ENCODE data around the gene BCOR. TPM values are rescaled to one million over a fixed set of nuclear protein-coding genes. Genes with fewer than 3 reads are reported as not detected.

Gene BCOR
- total RNA-seq, 1 experiment from 2014 or later = 35.1 TPM

DNA sequence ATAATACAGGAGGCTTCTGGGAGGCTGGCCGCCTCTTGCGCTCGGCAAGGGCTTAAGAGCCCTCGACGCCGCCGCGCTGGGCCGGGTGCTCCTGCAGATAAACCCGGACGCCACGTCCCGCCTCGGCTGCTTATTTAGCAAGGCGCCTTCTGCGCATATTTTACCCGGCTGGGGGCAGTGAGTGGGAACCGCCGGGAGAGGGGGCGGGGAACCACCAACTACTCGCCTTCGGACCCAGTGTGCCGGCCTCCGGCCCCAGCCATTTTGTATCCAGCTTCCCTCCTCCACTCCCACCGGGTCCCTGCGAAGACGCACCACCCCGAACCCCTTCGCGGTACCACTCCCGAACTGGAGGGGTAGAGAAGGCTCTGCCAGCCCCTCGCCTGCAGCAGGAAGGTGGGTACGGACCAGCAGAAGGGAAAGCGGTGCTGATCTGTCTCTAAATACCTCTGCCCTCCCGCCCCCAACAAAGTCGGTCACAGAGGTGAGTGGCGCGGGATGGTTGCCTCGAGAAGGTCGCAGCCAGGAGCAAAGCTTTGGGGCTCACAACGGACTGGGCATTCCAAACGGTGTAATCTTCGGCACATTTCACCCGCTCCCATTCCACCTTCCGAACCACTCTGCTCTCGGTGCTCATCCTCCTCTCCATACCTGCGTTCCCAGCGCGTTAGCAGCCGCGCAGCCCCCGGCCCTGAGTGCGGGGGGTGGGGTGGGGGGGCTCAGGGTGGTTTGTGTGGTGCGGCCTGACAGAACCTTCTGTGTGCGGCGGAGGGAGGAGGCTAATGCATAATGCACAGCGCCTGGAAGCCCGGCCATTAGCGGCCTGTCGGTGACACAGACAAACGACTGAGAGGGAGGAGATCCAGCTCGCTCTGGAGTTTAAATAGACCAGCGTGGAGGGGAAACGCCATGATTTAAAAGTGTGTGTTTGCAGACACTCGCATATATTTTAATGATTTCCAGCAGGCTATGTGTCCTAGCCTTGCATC is 4.9 kb upstream of the BCOR start:
- POLR2A ChIA-PET = no interaction called here
- Histone ChIP-seq H3K4me3 (replicated peaks in 1 of 2; ENCODE audit: low read depth in 1 of 2, low read length in 2 of 2) (no peak overlapping the region), H3K9me3 (ENCODE audit: control insufficient read depth in 1 of 2, insufficient read depth in 1 of 2, low read depth in 1 of 2, low read length in 2 of 2) (no peaks in the 10 kb centered on the region), H3K9me2 (ENCODE audit: insufficient read depth) (no peaks in the 10 kb centered on the region), H3K9ac (ENCODE audit: low read length) (no peak overlapping the region), H3K27ac (ENCODE audit: low read depth, low read length) (no peak overlapping the region; the same call in 1 of the 2 replicates), H3K36me3 (ENCODE audit: control insufficient read depth in 1 of 2, insufficient read depth in 2 of 2, low read length in 2 of 2) (no peaks in the 10 kb centered on the region), H3K4me1 (ENCODE audit: control insufficient read depth in 1 of 2, insufficient read depth in 2 of 2, low read length in 2 of 2) (peaks cover 31 to 55% of the 10 kb centered on the region in 2 experiments), H3K79me2 (ENCODE audit: insufficient read depth, low read length) (peaks cover 64% of the 10 kb centered on the region), H4K20me1 (ENCODE audit: insufficient read depth) (no peaks in the 10 kb centered on the region), H2AFZ (ENCODE audit: low read depth, low read length, poor library complexity, severe bottlenecking) (no peak overlapping the region), H3K27me3 (ENCODE audit: insufficient read depth, low read length) (no peaks in the 10 kb centered on the region), H3K4me2 (ENCODE audit: low read length) (no peak overlapping the region)
- CTCF ChIA-PET = no interaction called here
- no peak for DNase-seq (ENCODE audit: low read depth, low spot score)
- no peak for TF ChIP-seq FOSL1 (IDR thresholded peaks at IDR 0.05; ENCODE audit: low read depth)
- RAD21 ChIA-PET (ENCODE audit: low non-redundant PET in 1 of 2, low total read pairs in 2 of 2, uncharacterized antibody in 2 of 2, unreplicated experiment in 2 of 2) = no interaction called here
- ATAC-seq = no peak
- intact Hi-C loops (cut with micrococcal nuclease) = no loop called here
- BruUV-seq (replicated peaks) = no TSS peak

- RAD21 ChIA-PET (ENCODE audit: low non-redundant PET in 1 of 2, low total read pairs in 2 of 2, uncharacterized antibody in 2 of 2, unreplicated experiment in 2 of 2) = no interaction called here
- H3K79me2 ChIP-seq (ENCODE audit: insufficient read depth, low read length) = peaks cover 64% of the 10 kb centered on the region
- intact Hi-C loops (cut with micrococcal nuclease) = no loop called here
- POLR2A ChIA-PET = no interaction called here
- no peaks in the 10 kb centered on the region for H3K9me3 ChIP-seq (ENCODE audit: control insufficient read depth in 1 of 2, insufficient read depth in 1 of 2, low read depth in 1 of 2, low read length in 2 of 2)
- DNase-seq (ENCODE audit: low read depth, low spot score) = no peak
- H3K4me2 ChIP-seq (ENCODE audit: low read length) = peak overlapping the region; percentile 87
- H3K27ac ChIP-seq (ENCODE audit: low read depth, low read length) = peak overlapping the region; percentile 86
- peaks cover 24 to 42% of the 10 kb centered on the region in 2 experiments for H3K4me1 ChIP-seq (ENCODE audit: control insufficient read depth in 1 of 2, insufficient read depth in 2 of 2, low read length in 2 of 2)
- 0 out of 4 replicates have a peak overlapping the region, but pooled peaks of 1 of the 2 experiments have one; percentile 46 for H3K4me3 ChIP-seq (replicated peaks in 1 of 2; ENCODE audit: low read depth in 1 of 2, low read length in 2 of 2)
- no TSS peak for BruUV-seq (replicated peaks)
- H3K9ac ChIP-seq (ENCODE audit: low read length) = peak overlapping the region; percentile 80
- H3K27me3 ChIP-seq (ENCODE audit: insufficient read depth, low read length) = no peaks in the 10 kb centered on the region
- TF ChIP-seq ZFX (IDR thresholded peaks at IDR 0.05) = peak; percentile 32; the same call in 1 of the 2 replicates
- no peak; the same call in 1 of the 2 replicates for TF ChIP-seq POLR2AphosphoS5 (IDR thresholded peaks at IDR 0.05; ENCODE audit: low read depth, low read length)
- no peak overlapping the region for H2AFZ ChIP-seq (ENCODE audit: low read depth, low read length, poor library complexity, severe bottlenecking)
- H3K36me3 ChIP-seq (ENCODE audit: control insufficient read depth in 1 of 2, insufficient read depth in 2 of 2, low read length in 2 of 2) = no peaks in the 10 kb centered on the region
- H4K20me1 ChIP-seq (ENCODE audit: insufficient read depth) = no peaks in the 10 kb centered on the region
- H3K9me2 ChIP-seq (ENCODE audit: insufficient read depth) = no peaks in the 10 kb centered on the region
- no peak for ATAC-seq
- CTCF ChIA-PET = no interaction called here
These were observed 3.7 kb upstream of the BCOR start for GRCh38 chrX:40101430-40101802.
